ENCODE data around the gene ADGRA3.
"Not testable (repeated sequence)": the region's sequence is repeated elsewhere in the genome, so short reads cannot be mapped to it uniquely, and the experiment has no call there.

ADGRA3 gene

GRCh38 chr4:22477813-22478182, 38.1 kb downstream of the ADGRA3 start:
- H3K36me3 Mint-ChIP-seq = peaks cover 9% of the 10 kb centered on the region
- no peak overlapping the region for H3K4me3 Mint-ChIP-seq
- H3K27me3 Mint-ChIP-seq = no peaks in the 10 kb centered on the region
- H3K4me1 Mint-ChIP-seq (ENCODE audit: low read depth) = peaks cover 14% of the 10 kb centered on the region
- H3K27ac Mint-ChIP-seq = no peak overlapping the region
- H3K9me3 Mint-ChIP-seq (ENCODE audit: low read depth) = no peaks in the 10 kb centered on the region

DNA sequence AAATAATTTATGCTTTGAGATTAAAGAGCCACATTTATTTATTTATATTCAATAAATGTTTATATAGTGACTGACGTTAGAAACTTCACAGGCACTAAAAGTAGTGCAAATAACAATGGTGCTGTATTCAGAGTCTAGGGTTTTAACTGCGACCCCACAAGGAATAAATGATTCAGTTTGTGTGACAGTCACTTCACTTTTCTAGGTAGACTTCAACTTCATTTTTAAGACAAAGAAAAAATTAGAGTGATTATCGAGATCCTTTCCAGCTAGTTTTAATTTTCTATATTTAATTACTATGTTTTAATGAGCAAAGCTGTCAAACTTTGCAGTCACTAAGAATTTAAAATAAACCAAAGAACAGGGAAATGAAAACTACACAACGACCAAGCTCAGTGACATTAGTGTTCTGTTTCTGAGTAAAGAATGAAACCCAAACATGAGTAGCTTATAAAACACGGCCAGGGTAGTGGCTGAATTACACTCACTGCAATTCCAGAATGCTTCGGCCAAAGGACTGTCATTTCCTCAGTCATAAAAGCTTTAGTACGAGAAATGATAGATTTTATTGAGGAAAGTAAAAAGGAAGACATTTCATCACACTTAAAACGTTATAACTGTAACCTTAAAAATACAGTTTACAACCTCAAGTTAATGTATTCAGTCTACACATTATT, 38.6 kb downstream of the ADGRA3 start:
- Mint-ChIP-seq H3K27me3 (no peaks in the 10 kb centered on the region), H3K36me3 (peaks cover 9% of the 10 kb centered on the region), H3K27ac (no peak overlapping the region), H3K9me3 (ENCODE audit: low read depth) (no peaks in the 10 kb centered on the region), H3K4me3 (no peak overlapping the region), H3K4me1 (ENCODE audit: low read depth) (peaks cover 14% of the 10 kb centered on the region)

GRCh38 chr4:22476011-22476410, 39.9 kb downstream of the ADGRA3 start:
- Mint-ChIP-seq H3K4me1 (ENCODE audit: low read depth) (peaks cover 10% of the 10 kb centered on the region), H3K27me3 (no peaks in the 10 kb centered on the region), H3K27ac (no peak overlapping the region), H3K9me3 (ENCODE audit: low read depth) (no peaks in the 10 kb centered on the region), H3K36me3 (peaks cover 11% of the 10 kb centered on the region), H3K4me3 (no peak overlapping the region)

DNA sequence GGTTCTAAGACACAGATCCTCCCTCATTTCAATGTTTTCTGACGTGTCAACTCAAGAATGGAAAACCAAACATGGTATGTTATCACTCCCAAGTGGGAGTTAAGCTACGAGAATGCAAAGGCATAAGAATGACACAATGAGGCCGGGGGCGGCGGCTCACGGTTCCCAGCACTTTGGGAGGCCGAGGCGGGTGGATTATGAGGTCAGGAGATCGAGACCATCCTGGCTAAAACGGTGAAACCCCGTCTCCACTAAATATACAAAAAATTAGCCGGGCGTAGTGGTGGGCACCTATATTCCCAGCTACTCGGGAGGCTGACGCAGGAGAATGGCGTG, 40.6 kb downstream of the ADGRA3 start:
- H3K36me3 Mint-ChIP-seq = peaks cover 13% of the 10 kb centered on the region
- not testable (repeated sequence) for H3K27me3 Mint-ChIP-seq; H3K27ac Mint-ChIP-seq; H3K9me3 Mint-ChIP-seq (ENCODE audit: low read depth); H3K4me3 Mint-ChIP-seq; H3K4me1 Mint-ChIP-seq (ENCODE audit: low read depth)

- Mint-ChIP-seq H3K36me3 (peaks cover 13% of the 10 kb centered on the region), H3K4me3 (no peak overlapping the region), H3K27ac (no peak overlapping the region), H3K27me3 (no peaks in the 10 kb centered on the region), H3K4me1 (ENCODE audit: low read depth) (peaks cover 5% of the 10 kb centered on the region), H3K9me3 (ENCODE audit: low read depth) (no peaks in the 10 kb centered on the region)
Measured at GRCh38 chr4:22474636-22475310, 41.1 kb downstream of the ADGRA3 start.

DNA sequence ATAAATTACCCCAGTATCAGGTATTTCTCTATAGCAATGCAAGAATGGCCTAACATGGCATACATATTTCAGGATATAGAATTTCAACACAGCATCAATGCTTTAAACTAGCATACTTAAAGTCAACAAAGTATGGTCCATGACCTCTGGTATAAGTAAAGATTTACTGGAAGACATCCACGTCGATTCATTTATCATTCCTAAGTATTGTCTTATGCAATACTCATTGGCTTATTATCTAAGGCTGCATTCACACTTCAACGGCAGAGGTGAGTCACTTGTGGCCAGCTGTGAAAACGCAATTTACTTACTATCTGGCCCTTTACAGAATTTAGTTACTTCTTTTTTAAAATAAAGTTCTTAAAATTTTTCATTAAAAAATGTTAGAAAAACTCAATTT, 42.6 kb downstream of the ADGRA3 start:
- peaks cover 2% of the 10 kb centered on the region for H3K4me1 Mint-ChIP-seq (ENCODE audit: low read depth)
- no peak overlapping the region for H3K4me3 Mint-ChIP-seq
- peaks cover 13% of the 10 kb centered on the region for H3K36me3 Mint-ChIP-seq
- no peaks in the 10 kb centered on the region for H3K27me3 Mint-ChIP-seq
- H3K27ac Mint-ChIP-seq = no peak overlapping the region
- H3K9me3 Mint-ChIP-seq (ENCODE audit: low read depth) = no peaks in the 10 kb centered on the region

DNA sequence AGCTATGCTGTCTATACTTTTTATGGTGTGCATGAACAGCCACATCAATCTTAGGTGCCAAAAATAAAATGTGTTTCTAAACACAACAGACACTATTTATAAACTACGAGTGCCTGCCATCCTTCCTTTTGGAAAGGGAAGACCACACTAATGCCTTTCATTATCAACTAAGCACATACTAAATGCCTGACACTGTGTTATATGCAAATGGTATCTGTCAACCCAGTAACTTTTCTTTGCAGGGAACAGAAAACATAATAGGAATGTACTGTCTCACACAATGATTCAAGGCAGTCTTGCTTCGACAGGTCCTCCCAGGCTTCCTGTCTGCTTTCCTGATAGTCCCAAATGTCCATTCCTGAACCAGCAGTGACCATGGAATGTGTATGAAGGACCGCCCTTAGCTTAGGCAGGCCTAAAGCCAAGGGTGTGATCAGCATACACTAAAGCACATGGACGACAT, 43.8 kb downstream of the ADGRA3 start:
- H3K27ac Mint-ChIP-seq = no peak overlapping the region
- no peak overlapping the region for H3K4me3 Mint-ChIP-seq
- H3K9me3 Mint-ChIP-seq (ENCODE audit: low read depth) = no peaks in the 10 kb centered on the region
- H3K4me1 Mint-ChIP-seq (ENCODE audit: low read depth) = peaks cover 2% of the 10 kb centered on the region
- peaks cover 15% of the 10 kb centered on the region for H3K36me3 Mint-ChIP-seq
- no peaks in the 10 kb centered on the region for H3K27me3 Mint-ChIP-seq

- no peak overlapping the region for H3K4me3 Mint-ChIP-seq
- peaks cover 2% of the 10 kb centered on the region for H3K4me1 Mint-ChIP-seq (ENCODE audit: low read depth)
- no peaks in the 10 kb centered on the region for H3K9me3 Mint-ChIP-seq (ENCODE audit: low read depth)
- no peak overlapping the region for H3K27ac Mint-ChIP-seq
- H3K27me3 Mint-ChIP-seq = no peaks in the 10 kb centered on the region
- peaks cover 15% of the 10 kb centered on the region for H3K36me3 Mint-ChIP-seq
Measured at GRCh38 chr4:22471419-22471818, 44.4 kb downstream of the ADGRA3 start.

DNA sequence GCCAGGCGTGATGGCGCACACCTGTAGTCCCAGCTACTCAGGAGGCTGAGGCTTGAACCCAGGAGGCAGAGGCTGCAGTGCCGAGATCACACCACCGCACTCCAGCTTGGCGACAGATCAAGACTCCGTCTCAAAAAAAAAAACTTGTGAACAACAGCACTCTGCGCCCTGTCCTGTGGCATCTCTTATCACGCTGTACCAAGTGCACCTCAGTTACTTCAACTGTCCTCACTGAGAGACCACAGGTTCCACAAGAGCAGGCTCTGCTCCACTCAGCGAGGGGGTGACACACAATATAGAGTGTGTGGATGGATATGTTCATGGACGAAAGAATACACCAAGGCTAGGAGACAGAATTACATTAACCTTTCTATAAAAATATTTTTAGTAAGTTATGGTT, 49.3 kb downstream of the ADGRA3 start:
- Mint-ChIP-seq H3K27me3 (no peaks in the 10 kb centered on the region), H3K36me3 (peaks cover 10% of the 10 kb centered on the region), H3K9me3 (ENCODE audit: low read depth) (no peaks in the 10 kb centered on the region), H3K4me3 (no peak overlapping the region), H3K4me1 (ENCODE audit: low read depth) (peaks cover 6% of the 10 kb centered on the region), H3K27ac (no peak overlapping the region)

DNA sequence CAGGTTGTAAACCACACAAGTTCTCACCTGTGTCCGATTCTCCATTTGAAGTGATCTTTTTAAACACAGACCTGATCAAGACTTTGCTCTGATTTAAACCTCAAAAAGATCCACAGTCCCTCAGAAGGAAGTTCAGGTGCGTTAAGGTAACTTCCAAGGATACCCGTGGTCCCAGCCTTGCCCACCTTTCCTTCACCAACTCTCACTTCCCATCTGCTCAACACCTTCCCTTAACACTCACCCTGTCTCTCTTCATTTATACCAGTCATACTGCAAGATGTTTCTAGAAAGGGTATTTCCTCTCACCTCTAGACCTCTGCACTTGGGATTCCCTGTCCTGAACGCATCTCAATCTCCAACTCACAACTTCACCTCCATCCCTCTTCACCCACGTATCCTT, 49.9 kb downstream of the ADGRA3 start:
- Mint-ChIP-seq H3K27me3 (no peaks in the 10 kb centered on the region), H3K27ac (no peak overlapping the region), H3K36me3 (peaks cover 12% of the 10 kb centered on the region), H3K4me1 (ENCODE audit: low read depth) (peaks cover 6% of the 10 kb centered on the region), H3K4me3 (no peak overlapping the region), H3K9me3 (ENCODE audit: low read depth) (no peaks in the 10 kb centered on the region)

- peaks cover 6% of the 10 kb centered on the region for H3K4me1 Mint-ChIP-seq (ENCODE audit: low read depth)
- no peak overlapping the region for H3K27ac Mint-ChIP-seq
- no peaks in the 10 kb centered on the region for H3K9me3 Mint-ChIP-seq (ENCODE audit: low read depth)
- H3K4me3 Mint-ChIP-seq = no peak overlapping the region
- peaks cover 10% of the 10 kb centered on the region for H3K36me3 Mint-ChIP-seq
- H3K27me3 Mint-ChIP-seq = no peaks in the 10 kb centered on the region
Measured at GRCh38 chr4:22465349-22465748, 50.5 kb downstream of the ADGRA3 start.

GRCh38 chr4:22463179-22463578, 52.7 kb downstream of the ADGRA3 start:
- no peak overlapping the region for H3K4me3 Mint-ChIP-seq
- H3K27me3 Mint-ChIP-seq = no peaks in the 10 kb centered on the region
- no peaks in the 10 kb centered on the region for H3K9me3 Mint-ChIP-seq (ENCODE audit: low read depth)
- peaks cover 6% of the 10 kb centered on the region for H3K4me1 Mint-ChIP-seq (ENCODE audit: low read depth)
- peaks cover 4% of the 10 kb centered on the region for H3K36me3 Mint-ChIP-seq
- H3K27ac Mint-ChIP-seq = peak overlapping the region; percentile 41

- H3K9me3 Mint-ChIP-seq (ENCODE audit: low read depth) = no peaks in the 10 kb centered on the region
- peaks cover 4% of the 10 kb centered on the region for H3K36me3 Mint-ChIP-seq
- H3K27ac Mint-ChIP-seq = no peak overlapping the region
- H3K27me3 Mint-ChIP-seq = no peaks in the 10 kb centered on the region
- peaks cover 6% of the 10 kb centered on the region for H3K4me1 Mint-ChIP-seq (ENCODE audit: low read depth)
- no peak overlapping the region for H3K4me3 Mint-ChIP-seq
Measured at GRCh38 chr4:22462688-22463087, 53.2 kb downstream of the ADGRA3 start.

- Mint-ChIP-seq H3K9me3 (ENCODE audit: low read depth) (no peaks in the 10 kb centered on the region), H3K36me3 (peaks cover 3% of the 10 kb centered on the region), H3K27me3 (no peaks in the 10 kb centered on the region), H3K4me1 (ENCODE audit: low read depth) (peaks cover 6% of the 10 kb centered on the region), H3K27ac (no peak overlapping the region), H3K4me3 (no peak overlapping the region)
Measured at GRCh38 chr4:22460266-22460665, 55.6 kb downstream of the ADGRA3 start.

DNA sequence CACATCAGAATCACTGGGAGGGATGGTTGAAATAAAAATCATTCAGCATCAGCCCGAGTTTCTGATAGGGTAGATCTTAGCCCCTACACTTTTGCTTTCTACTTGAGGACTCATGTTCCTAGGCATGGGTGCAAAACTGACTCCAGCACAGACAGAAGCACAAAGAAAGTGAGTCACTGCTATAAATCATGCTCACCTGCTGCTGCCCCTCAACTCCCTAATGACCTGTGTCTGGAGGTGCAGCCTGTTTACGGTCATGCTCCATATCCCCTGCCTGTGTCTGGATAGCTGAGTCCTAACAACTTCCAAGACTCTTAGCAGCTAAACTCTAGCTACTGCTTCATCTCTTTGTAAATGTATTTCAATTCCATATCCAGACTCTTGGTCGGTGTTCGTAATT, 57.8 kb downstream of the ADGRA3 start:
- H3K9me3 Mint-ChIP-seq (ENCODE audit: low read depth) = no peaks in the 10 kb centered on the region
- peaks cover 8% of the 10 kb centered on the region for H3K36me3 Mint-ChIP-seq
- H3K27me3 Mint-ChIP-seq = no peaks in the 10 kb centered on the region
- no peak overlapping the region for H3K4me3 Mint-ChIP-seq
- H3K27ac Mint-ChIP-seq = no peak overlapping the region
- peaks cover 1% of the 10 kb centered on the region for H3K4me1 Mint-ChIP-seq (ENCODE audit: low read depth)

- Mint-ChIP-seq H3K27me3 (no peaks in the 10 kb centered on the region), H3K4me1 (ENCODE audit: low read depth) (no peaks in the 10 kb centered on the region), H3K27ac (no peak overlapping the region), H3K4me3 (no peak overlapping the region), H3K9me3 (ENCODE audit: low read depth) (no peaks in the 10 kb centered on the region), H3K36me3 (peaks cover 8% of the 10 kb centered on the region)
Measured at GRCh38 chr4:22457348-22457747, 58.5 kb downstream of the ADGRA3 start.

Measured in activated naive CD8-positive, alpha-beta T cell (primary cell).